PC-9 (cell line): ENCODE measurements around the gene NOP9. TPM values are rescaled to one million over a fixed set of nuclear protein-coding genes. Genes with fewer than 3 reads are reported as not detected.
"Not testable (repeated sequence)": the region's sequence is repeated elsewhere in the genome, so short reads cannot be mapped to it uniquely, and the experiment has no call there.

ENCODE experiments used
- BruUV-seq: library from RNA; stranded (reverse); fragments of 400-500 nt; replicated peaks from 2 replicates; lab custom pipeline; 2021; lab: Mats Ljungman, UMichigan
- CTCF ChIA-PET: fragments of 300-600 bp; sonication (Branson Sonifier 250); formaldehyde crosslinking; loops from one replicate; lab custom pipeline; 2022; ENCODE audit warnings: antibody characterized with exemption; lab: Charles Lee
- POLR2A ChIA-PET: fragments of 300-600 bp; sonication (Branson Sonifier 250); formaldehyde crosslinking; loops from one replicate; lab custom pipeline; 2022; ENCODE audit warnings: antibody characterized with exemption; ENCODE audit not compliant: unreplicated experiment; lab: Charles Lee
- DNase-seq, 2 experiments: peaks; one replicate each; pipeline versions ENCODE4 v3.0.0 to v3.0.0-alpha.2; 2015 to 2022; ENCODE audit warnings: mixed read lengths in 1 of 2
- H2AFZ ChIP-seq: fragments of 200-600 bp; sonication (generic); 2 replicates; pipeline ENCODE4 v1.8.1; 2017; ENCODE audit warnings: antibody characterized with exemption
- H3F3A ChIP-seq: fragments of 200-600 bp; sonication (generic); 2 replicates; pipeline ENCODE4 v1.8.1; 2017; ENCODE audit warnings: antibody characterized with exemption, mild to moderate bottlenecking, low read depth; ENCODE audit not compliant: insufficient read depth
- H3K27ac ChIP-seq: fragments of 200-600 bp; sonication (generic); 2 replicates; pipeline ENCODE4 v1.6.1; 2016; ENCODE audit warnings: mixed run types
- H3K27me3 ChIP-seq: fragments of 200-600 bp; sonication (generic); 2 replicates; pipeline ENCODE4 v1.6.1; 2016; ENCODE audit warnings: low read depth, mixed run types; ENCODE audit not compliant: insufficient read depth
- H3K36me3 ChIP-seq: fragments of 200-600 bp; sonication (generic); 2 replicates; pipeline ENCODE4 v1.6.1; 2016; ENCODE audit warnings: low read depth, mixed run types
- H3K4me1 ChIP-seq: fragments of 200-600 bp; sonication (generic); replicated peaks from 2 replicates; pipeline ENCODE4 v1.6.1; 2016; ENCODE audit warnings: mixed run types; ENCODE audit not compliant: insufficient read depth
- H3K4me2 ChIP-seq: fragments of 200-600 bp; sonication (generic); 2 replicates; pipeline ENCODE4 v1.6.1; 2017; ENCODE audit warnings: mixed run types
- H3K4me3 ChIP-seq: fragments of 200-600 bp; sonication (generic); 2 replicates; pipeline ENCODE4 v1.6.1; 2016; ENCODE audit warnings: mixed run types
- H3K79me2 ChIP-seq: fragments of 200-600 bp; sonication (generic); 2 replicates; pipeline ENCODE4 v1.6.1; 2017; ENCODE audit warnings: low read depth, mixed run types
- H3K9me2 ChIP-seq: fragments of 200-600 bp; sonication (generic); 2 replicates; pipeline ENCODE4 v1.8.1; 2017; ENCODE audit warnings: mild to moderate bottlenecking; ENCODE audit not compliant: insufficient read depth
- H3K9me3 ChIP-seq: fragments of 200-600 bp; sonication (generic); 2 replicates; pipeline ENCODE4 v1.8.1; 2016; ENCODE audit warnings: low read depth; ENCODE audit not compliant: insufficient read depth
- H4K20me1 ChIP-seq: fragments of 200-600 bp; sonication (generic); 2 replicates; pipeline ENCODE4 v1.8.1; 2017; ENCODE audit not compliant: insufficient read depth
- EZH2 ChIP-seq: fragments of 200-600 bp; sonication (generic); IDR thresholded peaks from 2 replicates; pipeline ENCODE4 v1.8.0; 2017; ENCODE audit warnings: antibody characterized with exemption, low read depth
- intact Hi-C: fragments of 100-400 bp; cut with micrococcal nuclease; formaldehyde crosslinking; loops from one replicate; pipeline ENCODE4 v1.10.0; 2022; ENCODE audit not compliant: unreplicated experiment
- total RNA-seq: library from RNA; stranded (reverse); gene quantifications from 2 replicates; pipeline ENCODE4 v1.2.3, GENCODE V29; 2021
- TF ChIP-seq, protein P1 (sequence below): fragments of 200-600 bp; sonication (generic); conservative IDR thresholded peaks from 2 replicates; pipeline ENCODE4 v1.6.1; 2017; ENCODE audit warnings: mixed run types, antibody characterized with exemption, mild to moderate bottlenecking, moderate library complexity

NOP9 gene
- total RNA-seq, 1 experiment from 2014 or later, result 24.4 TPM

DNA sequence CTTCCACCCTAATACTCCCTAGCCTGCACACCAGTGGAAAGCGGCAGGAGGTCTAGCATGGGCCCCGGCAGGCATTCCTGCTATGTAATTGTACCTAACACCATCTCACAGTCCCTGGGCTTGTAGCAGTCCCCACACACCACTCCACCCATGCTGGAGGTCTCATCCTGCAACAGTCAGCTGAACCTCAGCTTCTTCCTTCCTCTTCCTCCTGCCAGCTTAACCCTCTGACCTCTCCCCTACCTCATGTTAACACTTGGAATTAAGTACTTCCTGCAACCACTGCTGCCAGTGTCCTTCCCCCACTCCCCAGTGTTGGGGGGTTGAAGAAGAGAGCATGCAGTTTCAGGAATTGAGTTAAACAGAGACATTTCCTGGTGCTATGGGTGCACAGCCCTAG, 27.7 kb downstream of the NOP9 start:
- no peak overlapping the region for H2AFZ ChIP-seq
- ChIA-PET POLR2A (interaction anchor here (0.7 kb wide), 1 partner anchor 25 kb away, joined by 4 read pairs; no protein-coding TSS in a partner anchor), CTCF (interaction anchor here (0.6 kb wide), 1 partner anchor 86 kb away, joined by 6 read pairs; no protein-coding TSS in a partner anchor)
- no peak overlapping the region for H3K4me3 ChIP-seq
- H3K27ac ChIP-seq, result no peak overlapping the region
- TF ChIP-seq, protein P1, sequence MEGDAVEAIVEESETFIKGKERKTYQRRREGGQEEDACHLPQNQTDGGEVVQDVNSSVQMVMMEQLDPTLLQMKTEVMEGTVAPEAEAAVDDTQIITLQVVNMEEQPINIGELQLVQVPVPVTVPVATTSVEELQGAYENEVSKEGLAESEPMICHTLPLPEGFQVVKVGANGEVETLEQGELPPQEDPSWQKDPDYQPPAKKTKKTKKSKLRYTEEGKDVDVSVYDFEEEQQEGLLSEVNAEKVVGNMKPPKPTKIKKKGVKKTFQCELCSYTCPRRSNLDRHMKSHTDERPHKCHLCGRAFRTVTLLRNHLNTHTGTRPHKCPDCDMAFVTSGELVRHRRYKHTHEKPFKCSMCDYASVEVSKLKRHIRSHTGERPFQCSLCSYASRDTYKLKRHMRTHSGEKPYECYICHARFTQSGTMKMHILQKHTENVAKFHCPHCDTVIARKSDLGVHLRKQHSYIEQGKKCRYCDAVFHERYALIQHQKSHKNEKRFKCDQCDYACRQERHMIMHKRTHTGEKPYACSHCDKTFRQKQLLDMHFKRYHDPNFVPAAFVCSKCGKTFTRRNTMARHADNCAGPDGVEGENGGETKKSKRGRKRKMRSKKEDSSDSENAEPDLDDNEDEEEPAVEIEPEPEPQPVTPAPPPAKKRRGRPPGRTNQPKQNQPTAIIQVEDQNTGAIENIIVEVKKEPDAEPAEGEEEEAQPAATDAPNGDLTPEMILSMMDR, result no peak
- TF ChIP-seq EZH2, result no peak
- no peaks in the 10 kb centered on the region for H3K9me2 ChIP-seq
- no peaks in the 10 kb centered on the region for H3K79me2 ChIP-seq
- no peaks in the 10 kb centered on the region for H4K20me1 ChIP-seq
- no peaks in the 10 kb centered on the region for H3K27me3 ChIP-seq
- H3K36me3 ChIP-seq, result no peaks in the 10 kb centered on the region
- no peaks in the 10 kb centered on the region for H3K4me1 ChIP-seq
- intact Hi-C loops, result no loop called here
- no peaks in the 10 kb centered on the region for H3K9me3 ChIP-seq
- DNase-seq, result no peak
- H3K4me2 ChIP-seq, result no peak overlapping the region
- no peaks in the 10 kb centered on the region for H3F3A ChIP-seq
- no TSS peak for BruUV-seq

DNA sequence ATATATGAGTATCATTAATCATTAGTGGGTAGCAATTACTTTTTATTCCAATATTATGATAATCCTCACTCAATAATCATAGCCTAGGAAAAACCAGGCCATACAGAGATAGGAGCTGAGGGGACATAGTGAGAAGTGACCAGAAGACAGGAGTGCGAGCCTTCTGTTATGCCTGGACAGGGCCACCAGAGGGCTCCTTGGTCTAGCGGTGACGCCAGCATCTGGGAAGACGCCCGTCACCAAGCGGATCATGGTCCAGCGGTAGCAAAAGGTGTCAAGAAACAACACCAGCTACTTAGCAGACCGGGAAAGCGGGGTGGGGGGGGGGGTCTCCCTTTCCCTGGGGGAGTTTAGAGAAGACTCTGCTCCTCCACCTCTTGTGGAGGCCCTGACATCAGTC, 28.3 kb downstream of the NOP9 start:
- H3K27me3 ChIP-seq, H3K79me2 ChIP-seq, H3K4me1 ChIP-seq, intact Hi-C loops, H3K9me2 ChIP-seq, H3K36me3 ChIP-seq, H3K9me3 ChIP-seq, BruUV-seq, H3K4me3 ChIP-seq, H3F3A ChIP-seq, H3K27ac ChIP-seq, H3K4me2 ChIP-seq, H2AFZ ChIP-seq, H4K20me1 ChIP-seq: not testable (repeated sequence)
- DNase-seq, result peak in 1 of 2 experiments; percentile 37
- TF ChIP-seq, protein P1, result peak; percentile 67
- POLR2A ChIA-PET, result interaction anchor here (0.6 to 0.7 kb wide), 2 partner anchors 25 to 163 kb away, joined by 3 to 4 read pairs; no protein-coding TSS in a partner anchor
- CTCF ChIA-PET, result interaction anchor here (0.6 kb wide), 1 partner anchor 86 kb away, joined by 6 read pairs; no protein-coding TSS in a partner anchor

DNA sequence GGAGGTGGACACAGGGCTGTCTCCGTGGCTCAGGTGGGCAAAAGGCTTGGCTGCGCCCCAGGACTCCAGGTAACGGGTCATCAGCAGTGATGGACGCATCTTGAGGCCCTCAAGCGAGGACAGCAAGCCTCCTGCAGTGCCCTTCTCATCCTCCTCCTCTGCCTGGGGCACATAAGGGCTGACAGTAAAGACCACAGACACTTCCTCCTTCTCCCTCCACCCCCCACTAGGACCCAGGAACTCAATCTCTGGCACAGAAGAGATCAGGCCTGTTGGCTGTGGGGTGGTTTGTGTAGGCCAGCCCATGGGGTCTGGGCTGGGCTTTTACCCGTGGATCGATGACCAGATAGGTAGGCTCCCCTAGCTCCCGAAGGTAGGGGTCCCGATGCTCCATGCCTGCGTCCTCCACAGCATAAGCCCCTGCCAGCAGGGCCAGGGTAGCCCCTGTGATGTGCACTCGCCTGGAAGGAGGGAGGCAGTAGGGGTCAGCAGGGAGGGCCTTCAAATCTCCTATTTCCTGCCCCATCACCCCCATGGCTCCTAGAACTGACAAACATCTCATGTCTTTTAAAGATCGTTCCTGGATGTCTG, 29.5 kb downstream of the NOP9 start:
- no peak overlapping the region for H3K4me3 ChIP-seq
- no peaks in the 10 kb centered on the region for H3K36me3 ChIP-seq
- no peak overlapping the region for H2AFZ ChIP-seq
- ChIA-PET POLR2A (no interaction called here), CTCF (no interaction called here)
- intact Hi-C loops, result no loop called here
- no peak for TF ChIP-seq EZH2
- TF ChIP-seq, protein P1, result no peak
- BruUV-seq, result no TSS peak
- 0 out of 2 replicates have a peak, but pooled peaks cover 3% of the 10 kb centered on the region for H3K4me1 ChIP-seq
- no peak overlapping the region for H3K27ac ChIP-seq
- no peaks in the 10 kb centered on the region for H3F3A ChIP-seq
- H3K27me3 ChIP-seq, result no peaks in the 10 kb centered on the region
- H4K20me1 ChIP-seq, result no peaks in the 10 kb centered on the region
- no peak for DNase-seq
- no peaks in the 10 kb centered on the region for H3K9me3 ChIP-seq
- H3K9me2 ChIP-seq, result no peaks in the 10 kb centered on the region
- no peak overlapping the region for H3K4me2 ChIP-seq
- no peaks in the 10 kb centered on the region for H3K79me2 ChIP-seq
